HCT116 (cell line): ENCODE results near the gene HSPA12B. TPM values are rescaled to one million over a fixed set of nuclear protein-coding genes. Genes with fewer than 3 reads are reported as not detected.
A peak's percentile ranks its signal among the peaks of the same experiment; 100 is the strongest.

Source experiments
- ATAC-seq: fragments of 200-7000 bp; cut with Tn5 transposase; 2 replicates; pipeline ENCODE4 v1.9.1; 2020; ENCODE audit warnings: mild to moderate bottlenecking, moderate library complexity
- BruUV-seq: library from RNA; stranded (reverse); fragments of 400-500 nt; replicated peaks from 2 replicates; lab custom pipeline; 2021; lab: Mats Ljungman, UMichigan
- CTCF ChIA-PET: fragments of 300-600 bp; sonication (Branson Sonifier 250); formaldehyde crosslinking; loops from one replicate; lab custom pipeline; 2021; ENCODE audit warnings: antibody characterized with exemption; lab: Charles Lee
- POLR2A ChIA-PET: fragments of 300-600, 350-600 bp; sonication (Branson Sonifier 250); formaldehyde crosslinking; loops from one replicate; lab custom pipeline; 2021; ENCODE audit warnings: antibody characterized with exemption; lab: Charles Lee
- RAD21 ChIA-PET, 2 experiments: fragments of 300-600 bp; sonication (Branson Sonifier 250); formaldehyde crosslinking; loops; one replicate each; lab custom pipeline; 2023; ENCODE audit warnings: low total read pairs in 2 of 2; ENCODE audit not compliant: uncharacterized antibody in 2 of 2, unreplicated experiment in 2 of 2, low non-redundant PET in 1 of 2; lab: Charles Lee
- DNase-seq: peaks from one replicate; pipeline ENCODE4 v3.0.0-alpha.2; 2010; ENCODE audit warnings: low read depth, low spot score
- H2AFZ ChIP-seq: fragments of 200-600 bp; shearing (Covaris generic), sonication (generic); 2 replicates; pipeline ENCODE4 v1.6.1; 2017; ENCODE audit warnings: low read depth, mixed run types, mixed read lengths, antibody characterized with exemption, low read length; ENCODE audit not compliant: poor library complexity, severe bottlenecking
- H3K27ac ChIP-seq: 2 replicates; pipeline ENCODE4 v1.5.1; 2012; ENCODE audit warnings: low read depth, low read length
- H3K27me3 ChIP-seq: fragments of 200-600 bp; sonication (generic); 2 replicates; pipeline ENCODE4 v1.6.1; 2016; ENCODE audit warnings: mixed run types, low read length, mixed read lengths; ENCODE audit not compliant: insufficient read depth
- H3K36me3 ChIP-seq, 2 experiments: fragments of 200-500 bp in 1 of 2; fragments of 200-600 bp in 1 of 2; sonication (Bioruptor generic) in 1 of 2; sonication (generic) in 1 of 2; 2 replicates each; pipeline versions ENCODE4 v1.5.1 to v1.6.1; 2014 to 2016; ENCODE audit warnings: low read length in 2 of 2, inconsistent platforms in 1 of 2, mixed read lengths in 1 of 2, mixed run types in 1 of 2; ENCODE audit not compliant: insufficient read depth in 2 of 2, control insufficient read depth in 1 of 2
- H3K4me1 ChIP-seq, 2 experiments: fragments of 200-600 bp in 1 of 2; sonication (generic) in 1 of 2; 2 replicates each; pipeline versions ENCODE4 v1.5.1 to v1.6.1; 2012 to 2017; ENCODE audit warnings: low read length in 2 of 2, inconsistent platforms in 1 of 2, mild to moderate bottlenecking in 1 of 2, mixed read lengths in 1 of 2, mixed run types in 1 of 2, moderate library complexity in 1 of 2; ENCODE audit not compliant: insufficient read depth in 2 of 2, control insufficient read depth in 1 of 2
- H3K4me2 ChIP-seq: fragments of 200-600 bp; sonication (generic); 2 replicates; pipeline ENCODE4 v1.6.1; 2017; ENCODE audit warnings: mixed run types, low read length, mixed read lengths
- H3K4me3 ChIP-seq, 2 experiments: fragments of 200-600 bp in 1 of 2; sonication (generic) in 1 of 2; replicated peaks in 1 of 2; 2 replicates each; pipeline ENCODE4 v1.5.1; 2011 to 2016; ENCODE audit warnings: low read length in 2 of 2, control low read depth in 1 of 2, low read depth in 1 of 2, mild to moderate bottlenecking in 1 of 2, mixed read lengths in 1 of 2, mixed run types in 1 of 2
- H3K79me2 ChIP-seq: fragments of 200-600 bp; sonication (generic); 2 replicates; pipeline ENCODE4 v1.6.1; 2017; ENCODE audit warnings: mild to moderate bottlenecking, mixed run types, low read length, moderate library complexity, mixed read lengths; ENCODE audit not compliant: insufficient read depth
- H3K9ac ChIP-seq: fragments of 200-600 bp; sonication (generic); 2 replicates; pipeline ENCODE4 v1.6.1; 2016; ENCODE audit warnings: low read length, mixed read lengths
- H3K9me2 ChIP-seq: fragments of 200-600 bp; sonication (generic), shearing (Covaris generic); 2 replicates; pipeline ENCODE4 v1.6.1; 2017; ENCODE audit warnings: mixed run types, mild to moderate bottlenecking, moderate library complexity; ENCODE audit not compliant: insufficient read depth
- H3K9me3 ChIP-seq, 2 experiments: fragments of 200-500 bp in 1 of 2; fragments of 200-600 bp in 1 of 2; sonication (Bioruptor generic) in 1 of 2; sonication (generic) in 1 of 2; 2 replicates each; pipeline ENCODE4 v1.6.1; 2014 to 2017; ENCODE audit warnings: low read length in 2 of 2, mixed read lengths in 2 of 2, inconsistent platforms in 1 of 2, low read depth in 1 of 2, mild to moderate bottlenecking in 1 of 2, mixed run types in 1 of 2, moderate library complexity in 1 of 2; ENCODE audit not compliant: control insufficient read depth in 1 of 2, insufficient read depth in 1 of 2
- H4K20me1 ChIP-seq: fragments of 200-600 bp; sonication (generic), shearing (Covaris generic); 2 replicates; pipeline ENCODE4 v1.6.1; 2017; ENCODE audit warnings: mixed run types, mild to moderate bottlenecking, moderate library complexity; ENCODE audit not compliant: insufficient read depth
- ATF3 ChIP-seq: IDR thresholded peaks from 2 replicates; pipeline ENCODE4 v1.6.1; 2012
- CTCF ChIP-seq, 3 experiments: fragments of 200-600 bp in 1 of 3; sonication (generic) in 1 of 3; IDR thresholded peaks in 2 of 3; conservative IDR thresholded peaks in 1 of 3; 2 replicates each; pipeline ENCODE4 v1.5.1; 2012 to 2017; ENCODE audit warnings: low read depth in 2 of 3, low read length in 2 of 3, antibody characterized with exemption in 1 of 3, borderline replicate concordance in 1 of 3, control low read depth in 1 of 3, mild to moderate bottlenecking in 1 of 3, mixed read lengths in 1 of 3, mixed run types in 1 of 3, moderate library complexity in 1 of 3; ENCODE audit not compliant: insufficient read depth in 1 of 3
- FOSL1 ChIP-seq: IDR thresholded peaks from 2 replicates; pipeline ENCODE4 v1.6.1; 2012; ENCODE audit warnings: low read depth
- JUND ChIP-seq: IDR thresholded peaks from 2 replicates; pipeline ENCODE4 v1.6.1; 2012
- MAX ChIP-seq: IDR thresholded peaks from 2 replicates; pipeline ENCODE4 v1.6.1; 2012
- POLR2AphosphoS5 ChIP-seq: IDR thresholded peaks from 2 replicates; pipeline ENCODE4 v1.6.1; 2011; ENCODE audit warnings: mild to moderate bottlenecking, low read depth, low read length, moderate library complexity
- RAD21 ChIP-seq: IDR thresholded peaks from 2 replicates; pipeline ENCODE4 v1.6.1; 2012; ENCODE audit warnings: low read depth, mild to moderate bottlenecking
- TCF7L2 ChIP-seq: IDR thresholded peaks from 2 replicates; pipeline ENCODE4 v1.7.0; 2011; ENCODE audit warnings: borderline replicate concordance, inconsistent platforms; ENCODE audit not compliant: insufficient read depth, insufficient read length; ENCODE audit errors: extremely low read depth
- YY1 ChIP-seq: IDR thresholded peaks from 2 replicates; pipeline ENCODE4 v1.6.1; 2011; ENCODE audit warnings: low read length, low read depth, moderate library complexity, mild to moderate bottlenecking; ENCODE audit not compliant: insufficient replicate concordance; ENCODE audit errors: extremely low read depth
- ZBTB33 ChIP-seq: IDR thresholded peaks from 2 replicates; pipeline ENCODE4 v1.6.1; 2011; ENCODE audit warnings: mild to moderate bottlenecking, low read length, moderate library complexity; ENCODE audit not compliant: insufficient replicate concordance; ENCODE audit errors: extremely low read depth
- intact Hi-C: fragments of 100-400 bp; cut with micrococcal nuclease; formaldehyde crosslinking; loops from 2 replicates; pipeline ENCODE4 v1.10.0; 2022
- total RNA-seq: library from RNA; stranded (reverse); gene quantifications from one replicate; pipeline ENCODE4 v1.2.1, GENCODE V29; 2021; ENCODE audit not compliant: unreplicated experiment

The HSPA12B gene
- total RNA-seq, 1 experiment from 2014 or later = not detected

- H3K9ac ChIP-seq = no peak overlapping the region
- peak; percentile 100 for ATAC-seq
- ChIA-PET POLR2A (interaction anchor here (1.5 kb wide), 1 partner anchor 65 kb away, joined by 3 read pairs; the partner anchor contains the start of gene SPEF1), RAD21 (interaction anchor here (0.7 to 1.3 kb wide), 5 partner anchors 29 to 102 kb away, joined by 3 to 4 read pairs (median 3); partner anchors contain the start of gene SPEF1 (in 1 of the 2)), CTCF (interaction anchor here (0.7 to 2.3 kb wide), 9 partner anchors 30 to 369 kb away, joined by 3 to 24 read pairs (median 5); partner anchors contain the start of genes ADISSP, CENPB and SPEF1)
- H2AFZ ChIP-seq = peak overlapping the region; percentile 18
- 0 out of 4 replicates have a peak, but pooled peaks cover 0 to 4% of the 10 kb centered on the region in 2 experiments for H3K4me1 ChIP-seq
- TF ChIP-seq POLR2AphosphoS5 (no peak), CTCF (IDR thresholded peaks at IDR 0.05 in 2 of 3, conservative IDR thresholded peaks at IDR 0.05 in 1 of 3; ENCODE audit: borderline replicate concordance in 1 of 3, insufficient read depth in 1 of 3, low read depth in 2 of 3, low read length in 2 of 3) (peak; percentile 85 to 94 (median 91)), FOSL1 (no peak), TCF7L2 (no peak), MAX (no peak), ATF3 (no peak), JUND (no peak), ZBTB33 (no peak), YY1 (no peak), RAD21 (peak; percentile 93)
- H3K4me2 ChIP-seq = no peak overlapping the region
- intact Hi-C loops = loop anchor here (1.0 to 5.0 kb wide), 4 partner anchors 52 to 376 kb away; partner anchors contain the start of gene SPEF1
- no peaks in the 10 kb centered on the region for H4K20me1 ChIP-seq
- peaks cover 7% of the 10 kb centered on the region for H3K27me3 ChIP-seq
- H3K27ac ChIP-seq = no peak overlapping the region
- no TSS peak for BruUV-seq
- no peaks in the 10 kb centered on the region for H3K9me3 ChIP-seq
- H3K4me3 ChIP-seq = no peak overlapping the region
- H3K79me2 ChIP-seq = no peaks in the 10 kb centered on the region
- peak; percentile 51 for DNase-seq
- no peaks in the 10 kb centered on the region for H3K9me2 ChIP-seq
- H3K36me3 ChIP-seq = no peaks in the 10 kb centered on the region
Measured at GRCh38 chr20:3716195-3716834, 16.2 kb upstream of the HSPA12B start.
